ENCODE results near the gene MELK. TPM values are rescaled to one million over a fixed set of nuclear protein-coding genes. Genes with fewer than 3 reads are reported as not detected.
"Not testable (repeated sequence)": the region's sequence is repeated elsewhere in the genome, so short reads cannot be mapped to it uniquely, and the experiment has no call there.

Gene MELK
- total RNA-seq, result 10 to 100 TPM in 1 of 2 donors, 1 to 10 TPM in 1; 1.1 to 21.0 TPM

- no peaks in the 10 kb centered on the region for H3K27me3 ChIP-seq (replicated peaks; ENCODE audit: insufficient read depth)
- no peaks in the 10 kb centered on the region for H3K36me3 ChIP-seq
- H3K4me3 ChIP-seq, result peak within 1 kb of the TSS; percentile 58 to 67
- intact Hi-C loops (cut with DNase I), result no loop called here
- no peaks in the 10 kb centered on the region for H3K4me1 ChIP-seq (replicated peaks)
- no peaks in the 10 kb centered on the region for H3K9me3 ChIP-seq
- peak within 1 kb of the TSS; percentile 43 to 68 for H3K27ac ChIP-seq
- peak; percentile 56 for DNase-seq (ENCODE audit: low spot score)
- TF ChIP-seq POLR2AphosphoS5 (IDR thresholded peaks at IDR 0.05), result peak; percentile 23
- peak; percentile 29 for TF ChIP-seq POLR2A (IDR thresholded peaks at IDR 0.05)
- no peak for TF ChIP-seq CTCF (IDR thresholded peaks at IDR 0.05)
- WGBS, result under 1% methylated on average over 73 of the region's 74 CpGs
These were observed at the start of gene MELK for GRCh38 chr9:36572515-36573418. Gene MELK (plus strand): TSS chr9:36572895. CDS start chr9:36581682, 8,787 bp downstream.

DNA sequence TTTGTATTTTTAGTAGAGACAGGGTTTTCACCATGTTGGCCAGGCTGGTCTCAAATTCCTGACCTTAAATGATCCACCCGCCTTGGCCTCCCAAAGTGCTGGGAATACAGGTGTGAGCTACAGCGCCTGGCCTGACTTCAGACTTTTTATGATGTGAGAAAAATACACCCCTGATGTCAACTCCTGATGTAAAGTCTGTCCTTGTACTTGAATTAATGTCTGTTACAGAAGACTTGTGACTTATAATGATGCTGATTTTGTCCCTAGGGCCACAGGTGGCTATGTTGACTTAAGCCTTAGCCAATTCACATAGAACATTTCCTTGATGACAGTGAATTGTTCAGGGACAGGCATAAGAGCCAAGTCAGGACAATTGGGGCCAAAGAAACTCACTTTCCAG lies 42.5 kb upstream of the MELK start:
- H3K27me3 ChIP-seq (replicated peaks; ENCODE audit: insufficient read depth), result no peaks in the 10 kb centered on the region
- intact Hi-C loops (cut with DNase I), result no loop called here
- H3K4me3 ChIP-seq, result no peak overlapping the region
- H3K27ac ChIP-seq, result no peak overlapping the region
- WGBS, result 66% methylated on average over 2 of the region's 2 CpGs
- no peaks in the 10 kb centered on the region for H3K36me3 ChIP-seq
- DNase-seq (ENCODE audit: low spot score), result no peak
- TF ChIP-seq CTCF (IDR thresholded peaks at IDR 0.05) (no peak), POLR2AphosphoS5 (IDR thresholded peaks at IDR 0.05) (no peak), POLR2A (IDR thresholded peaks at IDR 0.05) (no peak)
- H3K9me3 ChIP-seq, result no peaks in the 10 kb centered on the region
- H3K4me1 ChIP-seq (replicated peaks), result no peaks in the 10 kb centered on the region

DNA sequence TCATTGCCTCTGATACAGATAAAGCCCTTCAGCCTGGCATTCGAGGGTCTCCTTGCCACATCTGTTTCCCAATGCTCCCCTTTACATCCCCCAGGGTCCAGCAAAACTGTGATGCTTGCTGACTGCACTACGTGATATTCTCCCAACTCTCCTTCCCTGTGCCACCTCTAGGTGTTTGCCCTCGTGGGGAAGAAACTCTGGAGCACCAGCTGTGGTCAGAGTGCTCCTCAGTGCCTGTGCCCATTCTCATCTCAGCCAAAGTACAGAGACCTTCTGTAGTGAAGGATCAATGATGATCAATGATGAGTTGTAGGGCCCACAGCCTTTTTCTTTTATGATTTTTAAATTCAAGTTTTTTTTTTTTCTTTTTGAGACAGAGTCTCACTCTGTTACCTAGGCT lies 40.3 kb upstream of the MELK start:
- TF ChIP-seq POLR2A (IDR thresholded peaks at IDR 0.05) (no peak), CTCF (IDR thresholded peaks at IDR 0.05) (no peak), POLR2AphosphoS5 (IDR thresholded peaks at IDR 0.05) (no peak)
- Histone ChIP-seq H3K9me3 (no peaks in the 10 kb centered on the region), H3K4me3 (no peak overlapping the region), H3K4me1 (replicated peaks) (no peaks in the 10 kb centered on the region), H3K27ac (no peak overlapping the region), H3K36me3 (no peaks in the 10 kb centered on the region), H3K27me3 (replicated peaks; ENCODE audit: insufficient read depth) (no peaks in the 10 kb centered on the region)
- intact Hi-C loops (cut with DNase I), result no loop called here
- DNase-seq (ENCODE audit: low spot score), result no peak
- 88% methylated on average over 3 of the region's 3 CpGs for WGBS

GRCh38 chr9:36533726-36534125 lies 39.0 kb upstream of the MELK start:
- WGBS, result 91% methylated on average over 6 of the region's 6 CpGs
- H3K4me1 ChIP-seq (replicated peaks); DNase-seq (ENCODE audit: low spot score); intact Hi-C loops (cut with DNase I); H3K36me3 ChIP-seq; H3K9me3 ChIP-seq; H3K4me3 ChIP-seq; H3K27ac ChIP-seq; H3K27me3 ChIP-seq (replicated peaks; ENCODE audit: insufficient read depth): not testable (repeated sequence)

DNA sequence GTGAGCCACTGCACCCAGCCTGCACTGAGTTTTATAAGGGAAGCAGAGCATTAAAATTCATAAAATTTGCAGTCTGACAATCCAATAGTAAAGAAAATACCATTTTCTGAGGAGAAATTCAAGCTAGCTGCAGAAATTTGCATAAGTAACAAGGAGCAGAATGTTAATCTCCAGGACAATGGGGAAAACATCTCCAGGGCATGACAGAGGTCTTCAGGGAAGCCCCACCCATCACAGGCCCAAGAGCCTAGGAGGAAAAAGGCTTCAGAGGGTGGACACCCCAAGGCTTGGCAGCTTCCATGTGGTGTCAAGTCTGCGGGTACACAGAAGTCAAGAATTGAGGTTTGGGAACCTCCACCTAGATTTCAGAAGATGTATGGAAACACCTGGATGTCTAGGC lies 37.6 kb upstream of the MELK start:
- intact Hi-C loops (cut with DNase I), result no loop called here
- no peak overlapping the region for H3K4me3 ChIP-seq
- H3K27ac ChIP-seq, result no peak overlapping the region
- 100% methylated on average over 1 of the region's 1 CpG for WGBS
- no peak for DNase-seq (ENCODE audit: low spot score)
- H3K36me3 ChIP-seq, result no peaks in the 10 kb centered on the region
- H3K27me3 ChIP-seq (replicated peaks; ENCODE audit: insufficient read depth), result no peaks in the 10 kb centered on the region
- TF ChIP-seq POLR2A (IDR thresholded peaks at IDR 0.05) (no peak), POLR2AphosphoS5 (IDR thresholded peaks at IDR 0.05) (no peak), CTCF (IDR thresholded peaks at IDR 0.05) (no peak)
- no peaks in the 10 kb centered on the region for H3K4me1 ChIP-seq (replicated peaks)
- H3K9me3 ChIP-seq, result no peaks in the 10 kb centered on the region

Data from prostate gland (tissue), 2 donors.